Measurements from ENCODE around the gene GKN2.

GKN2 gene

DNA sequence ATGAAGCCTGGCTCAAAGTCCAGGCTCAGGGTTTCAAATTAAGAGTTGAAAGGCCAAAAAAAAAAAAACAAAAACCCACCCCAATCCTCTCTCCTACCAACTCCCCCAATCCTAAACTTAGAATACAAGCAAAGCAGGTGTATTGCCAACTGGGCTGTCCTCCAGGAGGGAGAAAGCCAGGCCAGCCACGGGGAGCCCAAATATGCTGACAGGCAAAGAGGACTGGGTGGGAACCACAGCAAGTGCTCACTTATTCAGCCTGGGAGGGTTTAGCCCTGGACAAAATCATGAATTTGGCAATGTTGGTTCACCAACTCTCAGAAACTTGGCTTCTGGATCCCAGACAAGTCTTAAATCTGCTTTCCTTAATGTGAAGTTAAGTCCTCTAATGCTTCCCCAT, 36.5 kb downstream of the GKN2 start:
- no peak for DNase-seq (ENCODE audit: low read depth)
- TF ChIP-seq, protein P1, sequence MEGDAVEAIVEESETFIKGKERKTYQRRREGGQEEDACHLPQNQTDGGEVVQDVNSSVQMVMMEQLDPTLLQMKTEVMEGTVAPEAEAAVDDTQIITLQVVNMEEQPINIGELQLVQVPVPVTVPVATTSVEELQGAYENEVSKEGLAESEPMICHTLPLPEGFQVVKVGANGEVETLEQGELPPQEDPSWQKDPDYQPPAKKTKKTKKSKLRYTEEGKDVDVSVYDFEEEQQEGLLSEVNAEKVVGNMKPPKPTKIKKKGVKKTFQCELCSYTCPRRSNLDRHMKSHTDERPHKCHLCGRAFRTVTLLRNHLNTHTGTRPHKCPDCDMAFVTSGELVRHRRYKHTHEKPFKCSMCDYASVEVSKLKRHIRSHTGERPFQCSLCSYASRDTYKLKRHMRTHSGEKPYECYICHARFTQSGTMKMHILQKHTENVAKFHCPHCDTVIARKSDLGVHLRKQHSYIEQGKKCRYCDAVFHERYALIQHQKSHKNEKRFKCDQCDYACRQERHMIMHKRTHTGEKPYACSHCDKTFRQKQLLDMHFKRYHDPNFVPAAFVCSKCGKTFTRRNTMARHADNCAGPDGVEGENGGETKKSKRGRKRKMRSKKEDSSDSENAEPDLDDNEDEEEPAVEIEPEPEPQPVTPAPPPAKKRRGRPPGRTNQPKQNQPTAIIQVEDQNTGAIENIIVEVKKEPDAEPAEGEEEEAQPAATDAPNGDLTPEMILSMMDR (conservative IDR thresholded peaks at IDR 0.05; ENCODE audit: low read length) = no peak
- H3K4me3 ChIP-seq (ENCODE audit: low read length) = no peak overlapping the region

DNA sequence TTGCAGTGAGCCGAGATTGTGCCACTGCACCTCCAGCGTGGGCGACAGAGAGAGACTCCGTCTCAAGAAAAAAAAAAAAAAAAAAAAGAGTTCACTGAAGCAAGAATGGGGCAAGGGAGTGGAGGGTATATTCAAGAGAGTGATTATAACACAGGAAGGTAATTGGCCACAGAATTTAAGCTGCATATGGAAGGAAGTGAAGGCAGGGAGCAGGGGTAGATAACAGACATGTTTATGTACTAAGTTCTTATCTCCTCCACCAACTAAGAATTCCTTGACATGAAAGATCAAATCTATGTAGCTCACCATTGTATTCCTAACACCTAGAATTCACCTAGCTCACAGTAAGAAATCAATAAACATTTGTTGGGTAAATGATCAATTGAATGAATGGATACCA, 37.3 kb downstream of the GKN2 start:
- DNase-seq (ENCODE audit: low read depth) = no peak
- no peak overlapping the region for H3K4me3 ChIP-seq (ENCODE audit: low read length)
- TF ChIP-seq, protein P1 (conservative IDR thresholded peaks at IDR 0.05; ENCODE audit: low read length) = no peak

DNA sequence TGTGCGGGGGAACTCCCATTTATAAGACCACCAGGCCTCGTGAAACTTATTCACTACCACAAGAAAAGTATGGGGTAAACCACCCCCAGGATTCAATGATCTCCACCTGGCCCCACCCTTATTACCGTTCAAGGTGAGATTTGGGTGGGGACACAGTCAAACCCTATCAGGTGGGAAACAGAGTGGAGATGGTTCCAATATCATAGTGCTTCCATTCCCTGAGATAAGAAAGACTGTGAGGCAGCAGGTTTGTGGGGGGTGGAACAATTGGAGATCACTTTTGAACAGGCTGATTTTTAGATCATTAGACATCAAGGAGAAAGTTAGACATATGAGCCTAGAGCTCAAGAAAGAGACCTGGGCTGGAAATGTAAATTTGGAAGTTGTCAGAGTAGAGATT, 39.3 kb downstream of the GKN2 start:
- no peak overlapping the region for H3K4me3 ChIP-seq (ENCODE audit: low read length)
- TF ChIP-seq, protein P1 (conservative IDR thresholded peaks at IDR 0.05; ENCODE audit: low read length) = no peak
- no peak for DNase-seq (ENCODE audit: low read depth)

DNA sequence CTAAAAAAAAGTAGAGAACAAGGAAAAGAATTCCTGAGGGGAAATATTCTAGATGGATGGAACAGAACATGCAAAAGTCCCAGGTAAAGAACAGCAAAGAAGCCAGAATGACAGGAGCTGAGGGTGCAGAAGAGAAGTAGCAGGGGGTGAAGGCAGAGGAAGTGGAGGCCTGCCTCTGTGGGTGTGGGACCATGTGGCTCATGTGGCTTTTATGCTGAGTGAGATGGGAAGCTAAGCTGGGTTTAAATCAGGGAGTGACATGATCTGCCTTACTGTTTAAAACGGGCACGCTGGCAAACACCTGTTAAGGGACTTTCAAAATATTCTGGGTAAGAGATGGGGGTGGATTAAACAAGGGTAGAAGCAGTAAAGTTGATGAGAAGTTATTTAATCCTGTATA, 40.0 kb downstream of the GKN2 start:
- no peak for DNase-seq (ENCODE audit: low read depth)
- no peak overlapping the region for H3K4me3 ChIP-seq (ENCODE audit: low read length)
- TF ChIP-seq, protein P1 (conservative IDR thresholded peaks at IDR 0.05; ENCODE audit: low read length) = no peak

DNA sequence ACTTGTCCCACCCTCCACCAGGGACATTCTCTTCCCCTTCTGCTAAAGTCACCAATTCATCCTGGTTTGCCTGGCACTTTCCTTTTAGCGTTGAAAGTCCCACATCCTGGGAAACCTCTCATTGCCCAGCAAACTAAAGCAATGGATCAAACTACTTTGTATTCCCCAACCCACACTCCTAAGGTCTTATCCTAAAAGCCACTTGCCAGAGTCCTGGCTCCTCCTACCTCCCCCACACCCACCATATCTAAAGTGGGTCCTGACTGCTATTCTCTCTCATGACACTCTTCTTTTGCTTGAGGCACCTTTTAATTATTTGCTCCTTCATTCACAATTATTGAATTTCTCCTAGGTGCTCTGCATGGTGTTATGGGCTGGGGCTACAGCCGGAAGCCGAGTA, 40.6 kb downstream of the GKN2 start:
- no peak for DNase-seq (ENCODE audit: low read depth)
- H3K4me3 ChIP-seq (ENCODE audit: low read length) = no peak overlapping the region
- TF ChIP-seq, protein P1 (conservative IDR thresholded peaks at IDR 0.05; ENCODE audit: low read length) = no peak

DNA sequence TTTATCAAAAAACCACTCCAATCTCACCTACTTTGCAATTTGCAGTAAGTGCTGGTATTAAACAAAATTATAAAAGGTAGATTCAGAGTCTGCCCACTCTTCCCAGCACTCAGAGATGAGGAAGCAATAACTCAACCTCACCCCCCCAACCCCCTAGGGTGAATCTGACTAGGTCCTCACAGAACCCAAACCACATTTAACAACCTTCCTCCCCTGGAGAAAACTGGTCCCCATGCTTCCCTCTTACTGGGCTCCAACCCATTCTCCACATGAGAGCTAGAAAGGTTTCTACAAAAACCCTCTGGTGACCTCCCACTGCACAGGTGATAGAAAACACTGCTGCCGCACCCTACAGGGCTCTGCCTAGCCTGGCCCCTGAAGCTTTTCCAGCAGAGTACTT, 41.0 kb downstream of the GKN2 start:
- TF ChIP-seq, protein P1 (conservative IDR thresholded peaks at IDR 0.05; ENCODE audit: low read length) = no peak
- H3K4me3 ChIP-seq (ENCODE audit: low read length) = no peak overlapping the region
- no peak for DNase-seq (ENCODE audit: low read depth)

DNA sequence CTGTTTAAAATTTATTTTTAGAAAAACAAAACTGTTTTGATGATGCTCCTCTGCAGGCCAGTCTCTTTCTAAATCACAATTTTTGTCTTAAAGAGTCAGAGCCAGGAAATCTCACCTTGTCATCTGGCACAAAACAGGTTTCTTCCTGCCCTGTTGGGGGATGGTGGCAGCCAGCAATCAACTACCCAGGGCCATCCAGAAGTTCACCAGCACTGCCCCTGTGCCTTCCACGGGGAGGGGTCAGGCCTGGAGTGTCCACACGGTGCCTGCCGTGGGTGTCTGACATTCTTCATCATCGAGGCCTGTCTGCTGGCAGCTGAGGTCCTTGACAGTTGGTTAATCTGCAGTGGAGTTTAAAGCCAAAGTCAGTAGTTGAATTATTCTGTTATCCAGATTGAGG, 41.4 kb downstream of the GKN2 start:
- no peak for DNase-seq (ENCODE audit: low read depth)
- no peak overlapping the region for H3K4me3 ChIP-seq (ENCODE audit: low read length)

More for the DNA sequence above, 41.4 kb downstream of the GKN2 start:
- TF ChIP-seq, protein P1 (conservative IDR thresholded peaks at IDR 0.05; ENCODE audit: low read length) = no peak

All from AG10803 (cell line).